Neural crest cell (in vitro differentiated cells): ENCODE data around the gene EXOC3L2. TPM values are rescaled to one million over a fixed set of nuclear protein-coding genes. Genes with fewer than 3 reads are reported as not detected.

Experiments
- DNase-seq: peaks from one replicate; pipeline ENCODE4 v3.0.0; 2021; ENCODE audit warnings: low read depth, mixed read lengths, low spot score
- H3K27ac Mint-ChIP-seq: one replicate; pipeline ENCODE4 v1.8.0; 2021; ENCODE audit warnings: mild to moderate bottlenecking, mixed read lengths; ENCODE audit not compliant: unreplicated experiment
- H3K27me3 Mint-ChIP-seq: 2 replicates; pipeline ENCODE4 v1.8.0; 2021; ENCODE audit warnings: low read depth, mild to moderate bottlenecking, mixed read lengths
- H3K36me3 Mint-ChIP-seq: 2 replicates; pipeline ENCODE4 v1.8.0; 2021; ENCODE audit warnings: low read depth, mild to moderate bottlenecking, mixed read lengths
- H3K4me1 Mint-ChIP-seq: 2 replicates; pipeline ENCODE4 v1.8.0; 2021; ENCODE audit warnings: mixed read lengths
- H3K4me3 Mint-ChIP-seq: one replicate; pipeline ENCODE4 v1.8.0; 2021; ENCODE audit warnings: mild to moderate bottlenecking, mixed read lengths
- H3K9me3 Mint-ChIP-seq: 2 replicates; pipeline ENCODE4 v1.8.0; 2021; ENCODE audit warnings: mixed read lengths
- CTCF ChIP-seq: fragments of 200-600 bp; sonication (generic); conservative IDR thresholded peaks from 2 replicates; pipeline ENCODE4 v1.5.0; 2021; ENCODE audit warnings: antibody characterized with exemption, mild to moderate bottlenecking
- long read RNA-seq: library from polyadenylated mRNA; unstranded; transcript quantifications from one replicate; pipeline ENCODE4 v2.0.0, GENCODE V29; 2020
- total RNA-seq: library from RNA; stranded (reverse); gene quantifications from 2 replicates; pipeline ENCODE4 v1.2.1, GENCODE V29; 2021

The EXOC3L2 gene
- total RNA-seq: 0.91 and 1.1 TPM in 2 replicates
- long read RNA-seq: 0 reads

GRCh38 chr19:45245334-45245787 is at the start of gene EXOC3L2:
EXOC3L2 (minus strand) TSS chr19:45245407; CDS start chr19:45239045, 6,362 bp downstream.
- H3K27me3 Mint-ChIP-seq: peaks cover 11% of the 10 kb centered on the region
- no peak for DNase-seq
- H3K9me3 Mint-ChIP-seq: no peaks in the 10 kb centered on the region
- H3K4me3 Mint-ChIP-seq: peak within 1 kb of the TSS; percentile 25
- peaks cover 33% of the 10 kb centered on the region for H3K4me1 Mint-ChIP-seq
- TF ChIP-seq CTCF: no peak
- no peaks in the 10 kb centered on the region for H3K36me3 Mint-ChIP-seq
- peak within 1 kb of the TSS; percentile 92 for H3K27ac Mint-ChIP-seq

- Mint-ChIP-seq H3K9me3 (peaks cover 2% of the 10 kb centered on the region), H3K27ac (no peak overlapping the region), H3K27me3 (no peaks in the 10 kb centered on the region), H3K36me3 (peaks cover 43% of the 10 kb centered on the region), H3K4me3 (no peak overlapping the region), H3K4me1 (no peaks in the 10 kb centered on the region)
- no peak for TF ChIP-seq CTCF
- no peak for DNase-seq
These were observed 49.3 kb upstream of the EXOC3L2 start for GRCh38 chr19:45294291-45295029.

GRCh38 chr19:45293682-45294081 is 48.5 kb upstream of the EXOC3L2 start:
- no peaks in the 10 kb centered on the region for H3K27me3 Mint-ChIP-seq
- no peak for DNase-seq
- peaks cover 2% of the 10 kb centered on the region for H3K9me3 Mint-ChIP-seq
- peaks cover 41% of the 10 kb centered on the region for H3K36me3 Mint-ChIP-seq
- no peaks in the 10 kb centered on the region for H3K4me1 Mint-ChIP-seq
- peak overlapping the region; percentile 75 for H3K27ac Mint-ChIP-seq
- TF ChIP-seq CTCF: no peak
- H3K4me3 Mint-ChIP-seq: no peak overlapping the region

- Mint-ChIP-seq H3K27me3 (no peaks in the 10 kb centered on the region), H3K9me3 (peaks cover 2% of the 10 kb centered on the region), H3K4me1 (no peaks in the 10 kb centered on the region), H3K27ac (no peak overlapping the region), H3K36me3 (peaks cover 35% of the 10 kb centered on the region), H3K4me3 (no peak overlapping the region)
- DNase-seq: no peak
- no peak for TF ChIP-seq CTCF
These were observed 46.6 kb upstream of the EXOC3L2 start for GRCh38 chr19:45291834-45292233.

GRCh38 chr19:45290381-45290931 is 45.2 kb upstream of the EXOC3L2 start:
- H3K36me3 Mint-ChIP-seq: peaks cover 34% of the 10 kb centered on the region
- no peak overlapping the region for H3K27ac Mint-ChIP-seq
- H3K9me3 Mint-ChIP-seq: peaks cover 2% of the 10 kb centered on the region
- no peak overlapping the region for H3K4me3 Mint-ChIP-seq
- H3K4me1 Mint-ChIP-seq: no peaks in the 10 kb centered on the region
- DNase-seq: no peak
- TF ChIP-seq CTCF: no peak
- H3K27me3 Mint-ChIP-seq: no peaks in the 10 kb centered on the region
